Omental fat pad (tissue), 4 donors: Measurements from ENCODE around the gene CARD18. TPM values are rescaled to one million over a fixed set of nuclear protein-coding genes. Genes with fewer than 3 reads are reported as not detected.

Experiments used
- ATAC-seq: fragments of 150-250 bp; one replicate; pipeline ENCODE4 v1.9.1; 2016; ENCODE audit warnings: mild to moderate bottlenecking, moderate library complexity; ENCODE audit not compliant: low FRiP score
- DNase-seq: peaks from one replicate; pipeline ENCODE4 v3.0.0-alpha.2; 2019; ENCODE audit warnings: low spot score
- CTCF ChIP-seq, 3 donors: fragments of 450-650 bp; IDR thresholded peaks; one replicate each; pipeline ENCODE4 v1.5.1; 2016 to 2017; ENCODE audit warnings: antibody characterized with exemption in 3 of 3, mild to moderate bottlenecking in 3 of 3, moderate library complexity in 2 of 3
- total RNA-seq, 4 donors: library from RNA; depleted of rRNA; stranded (reverse); fragments of >200 nt; gene quantifications; one replicate each; pipeline ENCODE4 v1.1.0, GENCODE V29; 2016

Gene CARD18
- total RNA-seq = not detected

- TF ChIP-seq CTCF (IDR thresholded peaks at IDR 0.05) = no peak
- ATAC-seq = no peak
Measured at GRCh38 chr11:105139669-105140068, at the start of gene CARD18. Gene CARD18, minus strand, starts transcription at chr11:105139769. Its CDS starts 43 bp downstream, at chr11:105139726.

GRCh38 chr11:105183987-105184386 is 44.4 kb upstream of the CARD18 start:
- DNase-seq (no peak), ATAC-seq (no peak)
- TF ChIP-seq CTCF (IDR thresholded peaks at IDR 0.05) = no peak

More at GRCh38 chr11:105139669-105140068, at the start of gene CARD18:
- DNase-seq = no peak

- no peak for DNase-seq
- no peak for TF ChIP-seq CTCF (IDR thresholded peaks at IDR 0.05)
- ATAC-seq = no peak
Measured at GRCh38 chr11:105183426-105183825, 43.9 kb upstream of the CARD18 start.

- TF ChIP-seq CTCF (IDR thresholded peaks at IDR 0.05) = no peak
- DNase-seq (no peak), ATAC-seq (no peak)
Measured at GRCh38 chr11:105181521-105181920, 42.0 kb upstream of the CARD18 start.

GRCh38 chr11:105181100-105181499 is 41.5 kb upstream of the CARD18 start:
- DNase-seq (no peak), ATAC-seq (no peak)
- no peak for TF ChIP-seq CTCF (IDR thresholded peaks at IDR 0.05)

- DNase-seq = no peak
- no peak for ATAC-seq
- no peak for TF ChIP-seq CTCF (IDR thresholded peaks at IDR 0.05)
Measured at GRCh38 chr11:105179542-105180278, 40.1 kb upstream of the CARD18 start.

GRCh38 chr11:105177658-105178057 is 38.1 kb upstream of the CARD18 start:
- no peak for TF ChIP-seq CTCF (IDR thresholded peaks at IDR 0.05)
- DNase-seq = no peak
- no peak for ATAC-seq
